Coronary artery (tissue), 2 donors: ENCODE measurements around the gene TEX48.

Experiments used
- DNase-seq: peaks from one replicate; pipeline ENCODE4 v3.0.0-alpha.2; 2017; ENCODE audit warnings: low spot score
- H3K27ac ChIP-seq, 2 donors: fragments of 200-600 bp; sonication (generic); one replicate each; pipeline ENCODE4 v1.5.1; 2016 to 2019
- H3K4me3 ChIP-seq: fragments of 200-600 bp; sonication (generic); 2 replicates; pipeline ENCODE4 v1.5.1; 2016; ENCODE audit warnings: mild to moderate bottlenecking, moderate library complexity
- CTCF ChIP-seq: fragments of 200-600 bp; sonication (generic); IDR thresholded peaks from one replicate; pipeline ENCODE4 v1.5.1; 2019; ENCODE audit warnings: antibody characterized with exemption

The TEX48 gene

GRCh38 chr9:114624677-114625076 is 57.3 kb downstream of the TEX48 start:
- Histone ChIP-seq H3K4me3 (no peak overlapping the region), H3K27ac (no peak overlapping the region)
- no peak for TF ChIP-seq CTCF
- no peak for DNase-seq

DNA sequence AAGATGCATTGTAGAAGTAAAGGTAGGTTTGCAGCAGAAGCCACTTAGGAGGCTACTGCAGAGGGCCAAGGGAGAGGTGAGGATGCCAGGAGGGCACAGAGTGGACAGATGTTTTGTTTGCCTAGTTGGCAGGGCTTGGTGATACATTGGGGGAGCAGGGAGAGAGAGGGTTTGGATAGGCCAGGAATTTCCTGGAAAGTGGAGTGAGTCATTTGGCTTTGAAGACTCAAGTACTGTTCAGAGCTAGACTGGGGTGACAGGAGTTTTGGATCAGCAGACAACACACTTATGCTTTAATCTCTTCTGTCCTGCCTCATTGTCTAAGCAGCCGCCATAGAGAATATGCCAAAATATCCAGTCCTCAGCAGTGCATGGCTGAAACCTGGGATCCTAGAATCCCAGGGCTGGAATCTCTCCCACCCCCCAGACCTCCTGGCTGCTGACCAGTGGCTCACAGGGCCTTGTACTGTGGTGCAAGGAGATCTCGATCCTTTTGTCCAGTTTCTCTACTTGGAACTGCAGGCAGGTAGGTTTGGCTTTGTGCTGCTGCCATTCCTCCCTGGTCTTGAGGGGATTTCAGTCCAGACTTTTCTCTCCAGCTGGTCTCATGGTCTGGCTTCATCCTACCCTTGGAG is 59.9 kb downstream of the TEX48 start:
- no peak for DNase-seq
- no peak for TF ChIP-seq CTCF
- Histone ChIP-seq H3K4me3 (no peak overlapping the region), H3K27ac (no peak overlapping the region)

- no peak for DNase-seq
- Histone ChIP-seq H3K27ac (no peak overlapping the region), H3K4me3 (no peak overlapping the region)
These were observed 60.4 kb downstream of the TEX48 start for GRCh38 chr9:114621561-114621960.

GRCh38 chr9:114619191-114619761 is 62.7 kb downstream of the TEX48 start:
- no peak overlapping the region for H3K4me3 ChIP-seq
- no peak for TF ChIP-seq CTCF
- no peak overlapping the region for H3K27ac ChIP-seq
- no peak for DNase-seq

More at GRCh38 chr9:114621561-114621960, 60.4 kb downstream of the TEX48 start:
- TF ChIP-seq CTCF = no peak

DNA sequence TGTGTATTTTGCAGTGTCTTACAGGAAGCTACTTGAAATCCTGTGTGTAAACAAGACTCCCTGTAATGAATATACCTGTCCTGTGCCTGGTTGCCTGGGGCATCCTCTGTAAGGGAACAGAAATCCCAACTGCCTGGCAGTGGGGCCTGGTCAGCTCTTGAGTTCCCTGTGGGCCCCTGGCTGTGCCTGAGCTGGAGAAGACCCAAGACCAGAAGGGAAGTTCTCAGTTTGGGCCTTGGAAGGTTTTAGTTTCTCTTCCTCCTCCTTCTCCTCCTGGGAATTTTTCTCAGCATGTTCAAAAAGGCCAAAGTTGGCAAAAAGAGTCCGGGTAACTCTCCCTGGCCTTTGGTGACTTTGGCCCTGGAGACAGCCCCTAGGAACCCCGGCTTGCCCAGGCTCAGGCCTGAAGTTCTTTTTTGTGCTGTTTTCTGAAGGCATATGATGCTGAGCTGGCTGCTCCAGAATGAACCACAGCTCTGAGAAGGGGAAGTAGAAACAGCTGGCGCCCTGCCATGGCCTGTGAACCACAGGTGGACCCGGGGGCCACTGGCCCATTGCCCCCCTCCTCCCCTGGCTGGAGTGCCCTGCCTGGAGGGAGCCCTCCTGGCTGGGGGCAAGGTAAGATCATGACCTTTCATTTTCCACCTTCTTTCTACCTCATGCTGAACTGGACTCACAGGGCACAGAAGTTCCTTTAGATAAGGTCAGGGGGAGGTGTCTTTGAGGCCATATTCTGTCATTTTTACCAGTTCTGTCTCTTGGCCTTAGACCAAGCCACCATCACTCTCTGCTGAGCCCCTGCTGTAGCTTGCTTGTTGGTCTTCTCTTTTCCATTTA is 65.1 kb downstream of the TEX48 start:
- H3K4me3 ChIP-seq = no peak overlapping the region
- DNase-seq = no peak
- no peak for TF ChIP-seq CTCF
- H3K27ac ChIP-seq = peak overlapping the region in 1 of 2 donors; percentile 54
